Esophagus (tissue), 2 donors: ENCODE data around the gene PAX1. TPM values are rescaled to one million over a fixed set of nuclear protein-coding genes. Genes with fewer than 3 reads are reported as not detected.

ENCODE experiments used
- H3K27ac ChIP-seq, 2 donors: one replicate each; pipeline ENCODE4 v1.5.1; 2013; ENCODE audit warnings: low read depth in 2 of 2, mild to moderate bottlenecking in 2 of 2, inconsistent platforms in 1 of 2, low read length in 1 of 2, moderate library complexity in 1 of 2
- H3K27me3 ChIP-seq, 2 donors: one replicate each; pipeline ENCODE4 v1.6.1; 2013; ENCODE audit warnings: low read length in 2 of 2, control low read depth in 1 of 2, mild to moderate bottlenecking in 1 of 2; ENCODE audit not compliant: insufficient read depth in 2 of 2, control insufficient read depth in 1 of 2
- H3K36me3 ChIP-seq, 2 donors: one replicate each; pipeline ENCODE4 v1.6.1; 2013; ENCODE audit warnings: low read length in 1 of 2; ENCODE audit not compliant: control insufficient read depth in 2 of 2, insufficient read depth in 2 of 2
- H3K4me1 ChIP-seq, 2 donors: one replicate each; pipeline ENCODE4 v1.6.1; 2013; ENCODE audit warnings: low read length in 1 of 2; ENCODE audit not compliant: control insufficient read depth in 2 of 2, insufficient read depth in 2 of 2
- H3K4me3 ChIP-seq, 2 donors: one replicate each; pipeline ENCODE4 v1.5.1; 2013; ENCODE audit warnings: low read length in 2 of 2, mild to moderate bottlenecking in 2 of 2, low read depth in 1 of 2, moderate library complexity in 1 of 2
- H3K9me3 ChIP-seq, 2 donors: one replicate each; pipeline ENCODE4 v1.6.1; 2013; ENCODE audit warnings: mild to moderate bottlenecking in 2 of 2, low read depth in 1 of 2, low read length in 1 of 2, moderate library complexity in 1 of 2; ENCODE audit not compliant: control insufficient read depth in 2 of 2, insufficient read depth in 1 of 2
- WGBS, 2 donors: extraction: QIAGEN DNeasy Blood & Tissue Kit; methylation state at CpG; one replicate each; pipeline ENCODE4 v1.1.7; 2013; 5-methylcytosine and 5-hydroxymethylcytosine counted together
- polyA plus RNA-seq, 2 donors: library from polyadenylated mRNA; stranded (reverse); fragments of 200-250 nt; gene quantifications; one replicate each; pipeline ENCODE4 v1.2.3, GENCODE V29; 2013
- donor health status: healthy with polysubstance abuse.
- donor health status: Bipolar disorder and iron deficiency.

Gene PAX1
- polyA plus RNA-seq, 2 donors, result 0.12 to 0.14 TPM

- 36 to 56% methylated on average over 14 of the region's 14 CpGs for WGBS, 2 donors
- Histone ChIP-seq H3K36me3 (no peaks in the 10 kb centered on the region), H3K27ac (no peak overlapping the region), H3K4me1 (peaks cover 0 to 4% of the 10 kb centered on the region in 2 donors), H3K4me3 (no peak overlapping the region), H3K9me3 (no peaks in the 10 kb centered on the region), H3K27me3 (peaks cover 18 to 31% of the 10 kb centered on the region in 2 donors)
Observed at GRCh38 chr20:21702016-21702415, 3.4 kb upstream of the PAX1 start.

GRCh38 chr20:21702553-21703470 lies 2.7 kb upstream of the PAX1 start:
- peaks cover 0 to 1% of the 10 kb centered on the region in 2 donors for H3K9me3 ChIP-seq
- no peaks in the 10 kb centered on the region for H3K36me3 ChIP-seq
- peak overlapping the region; percentile 5 to 23 for H3K4me3 ChIP-seq
- peaks cover 0 to 4% of the 10 kb centered on the region in 2 donors for H3K4me1 ChIP-seq
- H3K27ac ChIP-seq, result no peak overlapping the region
- WGBS, 2 donors, result 10 to 12% methylated on average over 54 of the region's 54 CpGs
- H3K27me3 ChIP-seq, result peaks cover 24 to 31% of the 10 kb centered on the region in 2 donors

GRCh38 chr20:21703717-21704407 lies 1.6 kb upstream of the PAX1 start:
- Histone ChIP-seq H3K4me1 (peaks cover 0 to 4% of the 10 kb centered on the region in 2 donors), H3K36me3 (no peaks in the 10 kb centered on the region), H3K27ac (no peak overlapping the region), H3K9me3 (peaks cover 0 to 2% of the 10 kb centered on the region in 2 donors), H3K4me3 (no peak overlapping the region), H3K27me3 (peaks cover 29 to 35% of the 10 kb centered on the region in 2 donors)
- 14 to 32% methylated on average over 22 of the region's 22 CpGs for WGBS, 2 donors

GRCh38 chr20:21704408-21705385 lies 767 bp upstream of the PAX1 start:
- 17 to 24% methylated on average over 31 of the region's 31 CpGs for WGBS, 2 donors
- H3K4me1 ChIP-seq, result peaks cover 0 to 4% of the 10 kb centered on the region in 2 donors

GRCh38 chr20:21706261-21707195 lies 1.1 kb downstream of the PAX1 start:
- H3K4me3 ChIP-seq, result peak overlapping the region in 1 of 2 donors; percentile 40
- no peak overlapping the region for H3K27ac ChIP-seq
- 9 to 12% methylated on average over 74 to 76 of the region's 76 CpGs for WGBS, 2 donors
- peaks cover 0 to 4% of the 10 kb centered on the region in 2 donors for H3K9me3 ChIP-seq
- H3K4me1 ChIP-seq, result peaks cover 0 to 4% of the 10 kb centered on the region in 2 donors
- H3K27me3 ChIP-seq, result peaks cover 29 to 34% of the 10 kb centered on the region in 2 donors
- H3K36me3 ChIP-seq, result no peaks in the 10 kb centered on the region

More at GRCh38 chr20:21704408-21705385, 767 bp upstream of the PAX1 start:
- Histone ChIP-seq H3K27me3 (peaks cover 29 to 41% of the 10 kb centered on the region in 2 donors), H3K4me3 (no peak overlapping the region), H3K9me3 (peaks cover 0 to 4% of the 10 kb centered on the region in 2 donors), H3K27ac (no peak overlapping the region), H3K36me3 (no peaks in the 10 kb centered on the region)

GRCh38 chr20:21707267-21707666 lies 1.8 kb downstream of the PAX1 start:
- Histone ChIP-seq H3K4me1 (peaks cover 0 to 4% of the 10 kb centered on the region in 2 donors), H3K4me3 (no peak overlapping the region), H3K27ac (no peak overlapping the region), H3K27me3 (peaks cover 29 to 35% of the 10 kb centered on the region in 2 donors), H3K36me3 (no peaks in the 10 kb centered on the region), H3K9me3 (peaks cover 0 to 4% of the 10 kb centered on the region in 2 donors)
- 35 to 46% methylated on average over 7 of the region's 7 CpGs for WGBS, 2 donors

GRCh38 chr20:21707999-21708737 lies 2.7 kb downstream of the PAX1 start:
- WGBS, 2 donors, result 23 to 43% methylated on average over 33 of the region's 33 CpGs
- Histone ChIP-seq H3K27me3 (peaks cover 23 to 31% of the 10 kb centered on the region in 2 donors), H3K9me3 (peaks cover 0 to 4% of the 10 kb centered on the region in 2 donors), H3K4me3 (no peak overlapping the region), H3K36me3 (no peaks in the 10 kb centered on the region), H3K4me1 (peaks cover 0 to 4% of the 10 kb centered on the region in 2 donors), H3K27ac (no peak overlapping the region)
